GM19025 (cell line): ENCODE data around the gene TOMT.
"Not testable (repeated sequence)": the region's sequence is repeated elsewhere in the genome, so short reads cannot be mapped to it uniquely, and the experiment has no call there.

Experiments used
- ATAC-seq: cut with Tn5 transposase; IDR thresholded peaks from one replicate; pipeline ENCODE4 v1.9.1; 2021; ENCODE audit warnings: mild to moderate bottlenecking, low read depth, moderate library complexity; ENCODE audit not compliant: unreplicated experiment

TOMT gene

DNA sequence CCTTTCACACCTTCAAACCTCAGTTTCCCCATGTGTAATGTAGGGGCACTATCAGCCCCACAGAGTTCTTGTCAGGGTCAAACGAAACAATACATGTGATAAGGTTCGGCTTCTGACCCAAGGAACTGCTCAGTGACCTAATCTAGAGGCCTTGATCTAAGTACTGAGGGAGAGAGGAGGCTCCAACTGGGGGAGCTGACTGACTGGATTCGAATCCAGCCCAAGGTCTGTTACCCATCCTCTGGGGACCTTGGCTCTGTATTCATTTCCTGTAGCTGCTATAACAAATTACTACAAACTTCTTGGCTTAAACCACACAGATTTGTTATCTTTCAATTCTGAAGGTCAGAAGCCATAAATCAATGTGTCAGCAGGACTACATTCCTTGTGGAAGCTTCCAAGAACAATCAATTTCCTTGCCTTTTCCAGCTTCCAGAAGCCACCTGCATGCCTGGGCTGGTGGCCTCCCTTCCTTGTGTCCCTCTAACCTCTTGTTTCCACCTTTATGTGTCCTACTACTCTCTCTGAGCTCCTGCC lies 17.5 kb downstream of the TOMT start:
- no peak for ATAC-seq

DNA sequence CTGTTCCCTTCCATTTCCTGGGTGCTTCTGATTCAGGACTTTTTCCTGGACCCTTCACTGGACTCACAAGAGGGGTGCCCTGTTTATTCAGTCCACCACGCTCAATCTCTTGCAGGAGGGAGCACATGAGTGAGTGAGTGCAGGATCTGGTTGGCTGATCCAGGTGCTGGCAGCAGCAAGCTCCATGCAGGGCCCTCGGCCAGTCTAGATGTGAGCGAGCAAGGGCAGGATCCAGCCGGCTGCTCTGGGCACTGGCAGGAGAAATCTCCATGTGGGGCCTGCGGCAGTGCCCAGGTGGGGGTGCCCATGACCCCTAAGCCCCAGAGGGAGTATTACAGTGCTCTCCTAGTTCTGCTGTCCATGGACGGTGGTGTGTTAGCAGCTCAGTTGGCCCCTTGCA lies 18.3 kb downstream of the TOMT start:
- ATAC-seq = no peak

DNA sequence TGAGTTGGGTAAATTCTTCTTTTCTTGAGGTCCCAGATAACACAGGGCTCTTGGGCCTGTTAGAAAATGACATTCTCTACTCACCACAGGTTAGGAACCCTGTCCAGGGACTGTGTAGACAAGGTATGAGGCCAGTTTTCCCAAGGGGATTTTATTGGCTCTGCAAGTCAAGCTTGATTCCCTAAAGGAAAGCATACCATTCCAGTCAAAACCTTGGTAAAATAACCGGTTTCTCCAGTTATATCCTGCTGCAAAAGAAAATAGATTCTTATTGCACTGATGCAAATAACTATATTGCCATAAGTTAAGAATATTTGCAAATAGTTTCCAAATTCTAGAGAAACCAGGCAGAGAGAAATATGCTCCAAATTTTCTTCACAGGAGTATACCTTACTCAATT lies 20.2 kb downstream of the TOMT start:
- ATAC-seq = no peak

DNA sequence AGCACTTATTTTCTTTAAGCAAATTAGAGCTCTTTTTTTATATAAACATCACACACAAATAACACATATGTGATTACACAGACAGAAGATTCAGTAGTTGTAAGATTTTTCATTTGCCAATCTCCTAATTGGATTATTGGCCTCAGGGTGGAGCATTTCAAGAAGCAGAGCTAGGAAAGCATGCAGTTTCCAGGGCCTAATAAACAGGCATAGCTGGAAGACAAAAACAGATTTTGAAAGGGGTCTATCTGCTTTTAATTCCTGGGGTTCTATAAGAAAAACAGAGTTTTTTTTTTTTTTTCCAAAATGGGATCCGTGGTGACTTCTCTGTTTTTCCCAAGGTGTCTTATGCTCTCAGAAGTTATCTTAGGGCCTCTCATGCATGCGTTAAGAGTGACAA lies 22.2 kb downstream of the TOMT start:
- no peak for ATAC-seq

DNA sequence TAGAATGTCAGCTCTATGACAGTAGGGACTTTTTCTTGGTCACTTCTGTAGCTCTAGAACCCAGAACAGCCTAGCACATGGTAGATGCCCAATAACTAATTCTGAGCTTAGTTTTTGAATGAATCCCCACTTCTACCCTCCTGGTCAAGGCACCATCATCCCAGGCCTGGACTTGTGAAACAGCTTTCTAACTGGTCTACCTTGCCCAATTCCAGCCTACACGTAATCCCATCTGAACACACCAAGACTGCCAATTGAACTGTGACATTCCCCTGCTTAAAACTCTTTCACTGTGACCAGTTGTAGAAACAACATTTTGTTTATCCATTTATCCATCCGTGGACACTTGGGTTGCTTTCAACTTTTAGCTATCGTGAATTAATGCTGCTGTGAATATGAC lies 23.7 kb downstream of the TOMT start:
- no peak for ATAC-seq

DNA sequence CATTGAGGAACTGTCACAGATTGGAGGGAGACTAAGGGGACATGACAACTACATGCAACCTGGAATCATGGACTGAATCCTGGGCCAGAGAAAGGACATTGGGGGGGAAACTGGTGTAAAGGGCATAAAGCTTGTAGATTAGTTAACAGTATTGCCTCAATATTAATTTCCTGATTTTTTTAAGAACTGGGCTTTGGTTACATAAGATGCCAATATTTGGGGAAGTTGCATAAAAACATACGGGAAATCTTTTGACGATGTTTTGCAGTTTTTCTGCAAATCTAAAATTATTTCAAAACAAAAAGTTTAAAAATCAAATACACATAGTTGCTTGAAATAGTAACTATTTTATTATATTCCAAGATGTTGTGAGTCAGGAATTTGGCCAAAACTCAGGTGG lies 26.9 kb downstream of the TOMT start:
- ATAC-seq = no peak

DNA sequence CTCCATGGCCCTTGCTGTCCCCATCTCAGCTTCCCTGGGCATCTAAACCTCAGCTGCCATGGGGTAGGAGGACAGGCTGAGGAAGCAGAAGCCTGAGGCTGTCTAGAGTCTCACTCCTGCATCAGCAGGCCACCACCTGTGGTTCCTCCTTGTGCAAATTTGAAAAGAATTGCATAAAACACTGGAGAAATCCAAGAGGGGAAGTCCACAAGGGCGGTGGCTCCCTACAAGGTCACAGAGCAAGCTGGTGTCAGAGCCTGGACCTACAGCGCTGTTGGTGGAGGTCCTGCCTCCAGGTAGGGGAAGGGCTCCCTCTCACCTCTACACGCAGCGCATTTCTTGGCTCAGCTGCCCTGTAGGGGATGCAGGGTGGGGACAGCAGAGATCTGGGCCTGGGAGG lies 29.7 kb downstream of the TOMT start, which contains the start of gene FOLR3:
TSS of gene FOLR3 (plus strand) at position 253 of the 400 bp plus-strand sequence. CDS start 228 bp downstream, outside the sequence.
- not testable (repeated sequence) for ATAC-seq

DNA sequence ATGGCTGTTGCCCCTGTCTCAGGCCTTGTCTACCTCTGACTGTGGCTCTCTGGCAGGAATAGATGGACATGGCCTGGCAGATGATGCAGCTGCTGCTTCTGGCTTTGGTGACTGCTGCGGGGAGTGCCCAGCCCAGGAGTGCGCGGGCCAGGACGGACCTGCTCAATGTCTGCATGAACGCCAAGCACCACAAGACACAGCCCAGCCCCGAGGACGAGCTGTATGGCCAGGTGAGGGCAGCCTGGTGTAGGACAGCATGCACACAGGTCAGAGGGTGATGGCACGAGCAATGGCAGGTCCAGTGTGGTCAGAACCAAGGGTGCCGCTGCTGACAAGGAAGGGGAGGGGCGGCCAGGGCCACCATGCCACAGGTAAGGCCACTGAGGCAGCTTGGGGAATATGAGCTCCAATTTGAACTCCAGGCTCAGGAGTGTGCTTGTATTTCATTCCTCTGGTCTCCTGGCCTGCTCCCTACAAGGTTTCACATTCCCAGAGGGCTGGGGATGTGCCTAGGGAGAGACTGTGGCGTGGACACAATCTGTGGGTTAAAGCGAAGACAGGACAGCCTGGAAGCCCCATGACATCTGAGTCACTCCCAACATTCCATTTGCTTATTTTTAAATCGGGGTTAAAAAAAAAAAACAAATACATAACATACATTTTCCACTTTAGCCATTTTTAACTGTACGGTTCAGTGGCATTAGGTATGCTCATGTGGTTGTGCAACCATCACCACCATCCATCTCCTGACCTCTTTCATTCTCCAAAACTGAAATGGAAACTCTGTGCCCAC lies 30.4 kb downstream of the TOMT start:
- ATAC-seq = no peak

DNA sequence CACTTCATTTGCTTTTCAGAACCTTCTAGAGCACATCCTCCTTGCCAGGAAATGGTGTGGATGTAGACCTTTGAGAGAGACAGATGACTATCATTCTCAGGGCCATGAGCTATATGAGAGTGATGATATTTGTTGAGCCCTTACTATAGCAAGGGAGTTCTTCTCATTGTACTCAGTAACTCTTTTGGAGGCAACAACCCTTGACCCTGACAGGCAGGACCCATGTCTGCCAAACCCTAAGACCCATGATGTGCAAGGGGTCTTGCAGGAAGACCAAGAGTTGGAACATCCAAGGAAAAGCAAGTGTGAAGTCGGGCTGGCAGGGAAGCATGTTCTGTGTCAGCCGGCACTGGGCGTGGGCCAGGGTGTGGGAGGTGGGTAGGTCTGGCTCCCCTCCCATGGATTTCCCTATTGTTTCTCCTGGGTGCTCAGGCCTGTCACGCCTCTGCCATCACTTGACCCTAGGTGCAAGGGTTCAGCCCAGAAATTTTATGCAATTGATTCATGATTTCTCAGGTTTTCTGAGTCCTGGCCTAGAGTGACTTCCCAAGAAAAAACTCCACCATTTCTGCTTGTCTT lies 31.0 kb downstream of the TOMT start:
- no peak for ATAC-seq

DNA sequence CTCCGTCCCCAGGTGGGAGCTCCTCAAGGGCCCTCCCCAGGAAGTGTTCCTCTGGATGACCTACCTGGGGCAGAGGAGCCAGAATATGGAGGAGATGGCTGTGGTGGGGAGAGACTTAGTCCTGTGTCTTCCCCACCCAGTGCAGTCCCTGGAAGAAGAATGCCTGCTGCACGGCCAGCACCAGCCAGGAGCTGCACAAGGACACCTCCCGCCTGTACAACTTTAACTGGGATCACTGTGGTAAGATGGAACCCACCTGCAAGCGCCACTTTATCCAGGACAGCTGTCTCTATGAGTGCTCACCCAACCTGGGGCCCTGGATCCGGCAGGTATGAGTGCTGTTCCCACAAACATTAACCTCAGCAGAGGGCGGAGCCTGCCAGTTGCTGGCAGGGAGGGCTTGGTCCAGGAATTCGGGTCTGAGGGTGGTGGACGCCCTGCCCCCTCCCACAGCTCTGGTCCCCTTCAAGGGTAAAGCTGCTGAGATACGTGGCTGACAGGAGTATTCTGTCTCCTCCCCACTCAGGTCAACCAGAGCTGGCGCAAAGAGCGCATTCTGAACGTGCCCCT lies 33.2 kb downstream of the TOMT start:
- ATAC-seq = no peak

DNA sequence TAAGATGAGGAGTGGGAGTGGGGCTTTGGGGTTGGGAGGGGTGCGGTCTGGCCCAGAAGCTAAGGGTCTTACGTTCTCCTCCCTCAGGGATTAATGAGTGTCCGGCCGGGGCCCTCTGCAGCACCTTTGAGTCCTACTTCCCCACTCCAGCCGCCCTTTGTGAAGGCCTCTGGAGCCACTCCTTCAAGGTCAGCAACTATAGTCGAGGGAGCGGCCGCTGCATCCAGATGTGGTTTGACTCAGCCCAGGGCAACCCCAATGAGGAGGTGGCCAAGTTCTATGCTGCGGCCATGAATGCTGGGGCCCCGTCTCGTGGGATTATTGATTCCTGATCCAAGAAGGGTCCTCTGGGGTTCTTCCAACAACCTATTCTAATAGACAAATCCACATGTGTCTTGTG lies 33.8 kb downstream of the TOMT start:
- ATAC-seq = no peak

DNA sequence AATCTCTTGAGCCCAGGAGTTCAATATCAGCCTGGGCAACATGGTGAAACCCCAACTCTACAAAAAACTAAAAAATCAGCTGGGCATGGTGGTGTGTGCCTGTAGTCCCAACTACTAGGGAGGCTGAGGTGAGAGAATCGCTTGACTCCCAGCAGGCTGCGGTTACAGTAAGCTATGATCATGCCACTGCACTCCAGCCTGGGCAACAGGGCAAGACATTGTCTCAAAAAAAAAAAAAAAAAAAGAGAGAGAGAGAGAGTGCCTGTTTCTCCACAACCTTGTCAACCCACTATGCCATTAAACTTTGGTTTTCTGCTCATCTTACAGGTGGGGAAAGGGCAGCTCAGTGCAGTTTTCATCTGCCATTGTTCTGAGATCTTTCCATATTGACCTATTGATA lies 34.9 kb downstream of the TOMT start:
- no peak for ATAC-seq

DNA sequence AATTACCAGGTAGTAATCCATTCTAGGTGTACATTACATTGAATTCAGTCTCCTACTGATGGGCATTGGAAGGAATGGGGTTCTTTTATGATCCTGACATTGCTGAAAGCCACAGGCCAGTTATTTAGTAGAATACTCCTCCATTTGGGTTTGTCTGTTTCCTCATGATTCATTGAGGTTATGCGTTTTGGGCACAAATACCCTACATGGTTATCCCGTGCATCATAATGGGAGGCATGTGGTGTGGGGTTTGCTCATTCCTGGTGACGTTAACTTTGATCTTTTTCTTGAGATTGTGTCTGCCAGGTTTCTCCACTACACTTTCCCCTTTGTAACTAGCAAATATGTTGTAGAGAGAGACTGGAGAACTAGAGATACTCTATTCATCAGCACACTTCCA lies 35.3 kb downstream of the TOMT start:
- no peak for ATAC-seq

DNA sequence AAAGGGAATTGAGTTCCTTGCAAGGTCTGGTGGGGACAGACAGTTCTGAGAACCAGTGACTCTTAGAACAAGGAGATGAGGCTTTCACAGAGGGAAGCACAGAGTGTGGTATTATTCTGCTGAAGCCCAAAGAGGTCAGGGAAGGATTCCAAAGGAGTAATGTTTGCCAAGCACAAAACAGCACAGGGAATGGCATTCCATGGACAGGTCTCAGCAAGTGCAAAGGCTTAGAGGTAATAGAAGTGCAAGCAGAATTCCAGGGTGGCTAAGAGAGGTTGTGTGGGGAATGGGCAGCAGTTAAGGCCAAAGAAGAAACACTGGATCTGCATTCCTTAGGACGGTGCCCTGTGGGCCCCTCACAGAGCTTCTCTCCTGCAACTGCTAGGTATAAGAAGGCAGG lies 36.4 kb downstream of the TOMT start:
- ATAC-seq = not testable (repeated sequence)

DNA sequence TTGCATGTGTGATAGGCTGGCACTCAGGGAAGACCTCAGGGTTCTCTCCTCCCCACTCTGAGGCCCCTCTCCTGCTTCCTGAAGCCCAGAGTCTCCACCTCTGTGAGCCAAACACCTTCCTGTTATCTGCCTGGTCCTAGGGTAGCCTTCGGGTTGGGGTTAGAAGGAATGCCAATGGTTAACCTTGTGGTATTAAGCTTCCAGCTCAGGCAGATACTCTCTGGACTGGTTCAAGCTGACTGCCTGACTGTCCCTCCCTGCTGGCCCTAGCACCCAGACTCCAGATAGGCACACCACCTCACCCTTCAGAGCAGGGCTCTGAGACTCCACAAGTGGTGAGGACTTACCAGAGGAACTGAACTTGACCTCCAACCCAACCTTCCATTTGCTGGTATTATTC lies 36.8 kb downstream of the TOMT start:
- not testable (repeated sequence) for ATAC-seq

DNA sequence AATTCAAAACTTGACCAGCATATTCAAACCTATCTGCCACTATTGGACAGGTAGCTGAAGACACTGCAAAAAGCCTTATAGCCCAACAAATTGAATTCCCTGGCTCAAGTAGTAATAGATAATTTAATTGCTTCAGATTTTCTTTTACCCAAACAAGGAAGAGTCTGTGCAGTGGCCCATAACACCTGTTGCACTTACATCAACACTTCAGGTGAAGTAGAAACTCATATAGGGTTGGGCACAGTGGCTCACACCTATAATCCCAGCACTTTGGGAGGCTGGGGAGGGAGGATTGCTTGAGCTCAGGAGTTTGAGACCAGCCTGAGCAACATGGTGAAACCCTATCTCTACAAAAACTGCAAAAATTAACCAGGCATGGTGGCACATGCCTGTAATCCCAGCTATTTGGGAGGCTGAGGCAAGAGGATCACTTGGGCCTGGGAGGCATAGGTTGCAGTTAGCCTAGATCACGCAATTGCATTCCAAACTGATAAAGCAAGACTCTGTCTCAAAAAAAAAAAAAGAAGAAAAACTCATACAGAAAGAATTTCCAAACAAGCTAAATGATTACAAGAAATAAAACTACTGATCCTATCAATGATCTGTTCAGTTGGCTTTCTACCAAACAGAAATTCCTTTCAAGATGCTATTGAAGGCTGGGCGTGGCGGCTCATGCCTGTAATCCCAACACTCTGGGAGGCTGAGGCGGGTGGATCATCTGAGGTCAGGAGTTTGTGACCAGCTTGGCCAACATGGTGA lies 39.3 kb downstream of the TOMT start:
- no peak for ATAC-seq

DNA sequence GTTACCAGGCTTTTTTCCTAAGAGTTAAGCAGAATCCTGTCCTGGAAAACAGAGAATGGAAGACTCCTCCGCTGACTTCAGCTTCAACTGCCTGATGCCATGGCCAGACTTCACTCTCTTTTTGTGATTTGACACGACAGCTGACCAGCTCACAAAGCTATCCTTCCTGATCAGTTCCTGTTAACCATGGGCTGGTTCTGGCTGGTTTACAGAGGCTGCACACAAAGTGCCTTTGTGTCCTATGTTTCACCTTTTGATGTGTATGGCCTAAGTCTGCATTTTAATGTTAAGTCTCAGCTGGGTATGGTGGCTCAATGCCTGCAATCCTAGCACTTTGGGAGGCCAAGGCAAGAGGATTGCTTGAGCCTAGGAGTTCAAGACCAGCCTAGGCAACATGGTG lies 40.9 kb downstream of the TOMT start:
- ATAC-seq = no peak

DNA sequence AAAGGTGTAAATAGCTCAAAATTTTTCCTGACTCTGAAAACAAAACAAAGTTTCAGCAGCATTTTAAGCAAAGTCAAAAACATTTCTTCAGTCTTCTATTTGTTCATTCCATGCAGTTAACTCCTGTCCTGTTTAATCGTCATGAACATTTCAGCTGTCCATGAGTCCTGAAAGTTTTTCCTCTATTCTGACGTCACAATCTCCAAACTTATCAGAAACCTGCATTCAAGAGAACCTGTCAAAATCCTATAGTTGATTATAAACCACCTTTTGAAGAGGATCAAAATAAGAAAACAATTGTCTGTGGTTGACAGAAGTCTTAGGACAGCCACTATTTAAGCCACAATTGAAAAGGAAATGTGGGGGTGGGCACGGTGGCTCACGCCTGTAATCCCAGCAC lies 45.2 kb downstream of the TOMT start:
- ATAC-seq = no peak

DNA sequence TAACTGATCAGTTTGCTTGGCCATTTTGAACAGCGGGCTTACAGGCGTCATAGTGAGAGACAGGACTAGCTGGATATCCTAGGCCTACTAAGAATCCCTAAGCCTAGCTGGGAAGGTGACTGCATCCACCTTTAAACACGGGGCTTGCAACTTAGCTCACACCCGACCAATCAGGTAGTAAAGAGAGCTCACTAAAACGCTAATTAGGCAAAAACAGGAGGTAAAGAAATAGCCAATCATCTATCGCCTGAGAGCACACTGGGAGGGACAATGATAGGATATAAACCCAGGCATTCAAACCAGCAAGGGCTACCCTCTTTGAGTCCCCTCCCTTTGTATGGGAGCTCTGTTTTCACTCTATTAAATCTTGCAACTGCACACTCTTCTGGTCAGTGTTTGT lies 48.1 kb downstream of the TOMT start:
- ATAC-seq = not testable (repeated sequence)

DNA sequence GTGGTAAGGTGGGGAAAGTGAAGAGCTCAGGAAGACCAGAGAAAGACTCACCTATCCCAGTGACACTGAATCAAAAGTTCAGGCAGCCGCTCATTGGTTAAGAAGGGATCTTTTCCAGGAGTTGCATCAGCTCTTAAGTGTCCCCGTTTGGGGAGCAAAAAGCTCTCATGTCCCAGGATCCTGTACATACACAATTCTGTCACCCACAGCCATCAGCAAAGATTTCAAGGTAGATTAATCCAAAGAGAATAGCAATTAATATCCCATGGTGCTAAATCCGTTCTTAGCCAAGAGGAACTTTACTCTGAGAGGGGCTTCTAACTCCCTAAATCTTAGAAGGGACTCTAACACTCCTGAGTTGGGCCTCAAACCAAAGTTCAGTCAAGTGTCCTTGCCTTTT lies 49.1 kb downstream of the TOMT start:
- no peak for ATAC-seq

DNA sequence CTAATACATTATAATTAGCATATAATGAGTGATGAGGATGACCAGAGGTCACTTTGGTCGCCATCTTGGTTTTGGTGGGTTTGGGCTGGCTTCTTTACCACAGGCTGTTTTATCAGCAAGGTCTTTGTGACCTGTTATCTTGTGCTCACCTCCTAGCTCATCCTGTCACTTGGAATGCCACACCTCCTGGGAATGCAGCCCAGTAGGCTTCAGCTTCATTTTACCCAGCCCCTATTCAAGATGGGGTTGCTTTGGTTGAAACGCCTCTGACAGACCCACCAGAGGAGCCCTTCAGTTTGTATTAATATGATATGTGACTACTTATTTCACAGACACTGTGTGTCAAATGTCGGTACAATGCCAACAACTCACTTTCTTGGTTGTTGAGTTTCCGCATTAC lies 50.0 kb downstream of the TOMT start:
- ATAC-seq = no peak
